HEK293 (cell line): ENCODE results near the gene NPC1.

Experiments
- CTCF ChIA-PET: fragments of 350-600 bp; formaldehyde crosslinking; extraction: SDS; loops from one replicate; lab custom pipeline; 2021; ENCODE audit warnings: antibody characterized with exemption; lab: Yijun Ruan, JAX
- POLR2A ChIA-PET: fragments of 300-600 bp; formaldehyde crosslinking; extraction: SDS; loops from one replicate; lab custom pipeline; 2020; ENCODE audit warnings: antibody characterized with exemption, inconsistent platforms; lab: Yijun Ruan, JAX
- H3K27ac ChIP-seq: fragments of 200-500 bp; sonication (Bioruptor generic); 2 replicates; pipeline ENCODE4 v1.5.1; 2014; ENCODE audit warnings: low read depth, low read length, control low read depth, inconsistent platforms; ENCODE audit errors: extremely low read depth
- H3K36me3 ChIP-seq, 2 experiments: fragments of 200-500 bp in 1 of 2; sonication (Bioruptor generic) in 1 of 2; 1 replicate in 1 of 2; 2 replicates in 1 of 2; pipeline ENCODE4 v1.5.1; 2014 to 2017; ENCODE audit warnings: inconsistent platforms in 2 of 2, low read length in 2 of 2; ENCODE audit not compliant: control insufficient read depth in 2 of 2, insufficient read depth in 1 of 2
- H3K4me1 ChIP-seq: fragments of 200-500 bp; sonication (Bioruptor generic); 2 replicates; pipeline ENCODE4 v1.5.1; 2014; ENCODE audit warnings: mild to moderate bottlenecking, low read length, inconsistent platforms; ENCODE audit not compliant: control insufficient read depth, insufficient read depth
- H3K4me3 ChIP-seq: 2 replicates; pipeline ENCODE4 v1.5.1; 2011; ENCODE audit warnings: low read depth, mild to moderate bottlenecking, control low read depth, low read length, moderate library complexity
- H3K9me3 ChIP-seq: fragments of 200-500 bp; sonication (Bioruptor generic); 2 replicates; pipeline ENCODE4 v1.5.1; 2014; ENCODE audit warnings: low read depth, low read length, inconsistent platforms; ENCODE audit not compliant: control insufficient read depth, insufficient read depth
- BCL11A ChIP-seq: fragments of 450-650 bp; formaldehyde crosslinking; IDR thresholded peaks from 2 replicates; pipeline ENCODE4 v1.5.1; 2016; ENCODE audit warnings: low read depth, missing biosample characterization, missing genetic modification characterization
- FEZF1 ChIP-seq: fragments of 450-650 bp; formaldehyde crosslinking; IDR thresholded peaks from 2 replicates; pipeline ENCODE4 v1.5.1; 2016; ENCODE audit warnings: missing biosample characterization, missing genetic modification characterization
- GLI4 ChIP-seq: fragments of 450-650 bp; formaldehyde crosslinking; IDR thresholded peaks from 2 replicates; pipeline ENCODE4 v1.5.1; 2016; ENCODE audit warnings: missing biosample characterization, missing genetic modification characterization
- GLIS2 ChIP-seq: fragments of 450-650 bp; formaldehyde crosslinking; IDR thresholded peaks from 2 replicates; pipeline ENCODE4 v1.5.1; 2016; ENCODE audit warnings: missing biosample characterization, missing genetic modification characterization
- HOXA7 ChIP-seq: sonication (generic); formaldehyde crosslinking; IDR thresholded peaks from 2 replicates; pipeline ENCODE4 v1.8.1; 2022; ENCODE audit warnings: missing genetic modification reagents, borderline replicate concordance
- KLF1 ChIP-seq: fragments of 450-650 bp; formaldehyde crosslinking; IDR thresholded peaks from 2 replicates; pipeline ENCODE4 v1.5.1; 2016; ENCODE audit warnings: missing biosample characterization, missing genetic modification characterization
- KLF16 ChIP-seq: fragments of 450-650 bp; formaldehyde crosslinking; IDR thresholded peaks from 2 replicates; pipeline ENCODE4 v1.5.1; 2017; ENCODE audit warnings: missing biosample characterization, missing genetic modification characterization
- YY1 ChIP-seq: fragments of 450-650 bp; formaldehyde crosslinking; IDR thresholded peaks from 2 replicates; pipeline ENCODE4 v1.5.1; 2018; ENCODE audit warnings: missing biosample characterization, missing genetic modification characterization
- ZBTB21 ChIP-seq: fragments of 450-650 bp; formaldehyde crosslinking; IDR thresholded peaks from 2 replicates; pipeline ENCODE4 v1.5.1; 2017; ENCODE audit warnings: missing biosample characterization, missing genetic modification characterization
- ZFP69B ChIP-seq: fragments of 450-650 bp; formaldehyde crosslinking; IDR thresholded peaks from 2 replicates; pipeline ENCODE4 v1.5.1; 2016; ENCODE audit warnings: missing biosample characterization, missing genetic modification characterization
- ZIC2 ChIP-seq: fragments of 450-650 bp; formaldehyde crosslinking; IDR thresholded peaks from 2 replicates; pipeline ENCODE4 v1.5.1; 2016; ENCODE audit warnings: missing biosample characterization, missing genetic modification characterization
- ZNF133 ChIP-seq: fragments of 450-650 bp; formaldehyde crosslinking; IDR thresholded peaks from 2 replicates; pipeline ENCODE4 v1.5.1; 2016; ENCODE audit warnings: missing biosample characterization, missing genetic modification characterization
- ZNF19 ChIP-seq: fragments of 450-650 bp; formaldehyde crosslinking; IDR thresholded peaks from 2 replicates; pipeline ENCODE4; 2016; ENCODE audit warnings: missing biosample characterization, missing genetic modification characterization, low read depth
- ZNF214 ChIP-seq: fragments of 450-650 bp; formaldehyde crosslinking; IDR thresholded peaks from 2 replicates; pipeline ENCODE4 v1.5.1; 2017; ENCODE audit warnings: missing biosample characterization, mild to moderate bottlenecking, missing genetic modification characterization, borderline replicate concordance
- ZNF26 ChIP-seq: fragments of 450-650 bp; formaldehyde crosslinking; IDR thresholded peaks from 2 replicates; pipeline ENCODE4 v1.5.1; 2016; ENCODE audit warnings: missing biosample characterization, missing genetic modification characterization
- ZNF37A ChIP-seq: fragments of 450-650 bp; IDR thresholded peaks from 2 replicates; pipeline ENCODE4 v1.5.1; 2018; ENCODE audit warnings: missing biosample characterization, missing genetic modification characterization
- ZNF398 ChIP-seq: fragments of 450-650 bp; formaldehyde crosslinking; IDR thresholded peaks from 2 replicates; pipeline ENCODE4 v1.5.1; 2017; ENCODE audit warnings: missing biosample characterization, missing genetic modification characterization
- ZNF404 ChIP-seq: fragments of 450-650 bp; formaldehyde crosslinking; IDR thresholded peaks from 2 replicates; pipeline ENCODE4 v1.5.1; 2017; ENCODE audit warnings: missing biosample characterization, missing genetic modification characterization
- ZNF621 ChIP-seq: fragments of 450-650 bp; formaldehyde crosslinking; IDR thresholded peaks from 2 replicates; pipeline ENCODE4 v1.5.1; 2017; ENCODE audit warnings: missing biosample characterization, missing genetic modification characterization
- ZNF639 ChIP-seq: fragments of 450-650 bp; formaldehyde crosslinking; IDR thresholded peaks from 2 replicates; pipeline ENCODE4 v1.5.1; 2016; ENCODE audit warnings: missing biosample characterization, missing genetic modification characterization
- ZNF664 ChIP-seq: fragments of 450-650 bp; formaldehyde crosslinking; IDR thresholded peaks from 2 replicates; pipeline ENCODE4 v1.5.1; 2016; ENCODE audit warnings: missing biosample characterization, missing genetic modification characterization
- ZNF792 ChIP-seq: fragments of 450-650 bp; formaldehyde crosslinking; IDR thresholded peaks from 2 replicates; pipeline ENCODE4 v1.5.1; 2016; ENCODE audit warnings: missing biosample characterization, missing genetic modification characterization
- TF ChIP-seq, protein P1 (sequence below): fragments of 450-650 bp; formaldehyde crosslinking; IDR thresholded peaks from 2 replicates; pipeline ENCODE4 v1.5.1; 2016; ENCODE audit warnings: missing biosample characterization, missing genetic modification characterization

The NPC1 gene

GRCh38 chr18:23556145-23556780, 30.0 kb downstream of the NPC1 start:
- Histone ChIP-seq H3K4me1 (no peaks in the 10 kb centered on the region), H3K9me3 (no peaks in the 10 kb centered on the region), H3K36me3 (peaks cover 18 to 95% of the 10 kb centered on the region in 2 experiments), H3K27ac (no peak overlapping the region), H3K4me3 (no peak overlapping the region)
- TF ChIP-seq ZNF19 (tag by site-specific recombination) (no peak), ZNF792 (tag by site-specific recombination) (no peak), ZNF398 (no peak), HOXA7 (CRISPR knock-in tag) (no peak), ZNF214 (tag by site-specific recombination) (no peak), BCL11A (no peak), GLI4 (tag by site-specific recombination) (no peak), ZFP69B (no peak), KLF1 (tag by site-specific recombination) (no peak), ZNF37A (tag by site-specific recombination) (no peak), ZNF404 (no peak), GLIS2 (tag by site-specific recombination) (no peak), ZNF664 (tag by site-specific recombination) (no peak), ZBTB21 (tag by site-specific recombination) (no peak), ZNF621 (tag by site-specific recombination) (no peak)
- POLR2A ChIA-PET = no interaction called here
- CTCF ChIA-PET = interaction anchor here (1.5 kb wide), 1 partner anchor 147 kb away, joined by 5 read pairs; no protein-coding TSS in a partner anchor

GRCh38 chr18:23553887-23554286, 32.4 kb downstream of the NPC1 start:
- TF ChIP-seq YY1 (no peak), ZIC2 (tag by site-specific recombination) (0 out of 2 replicates have a peak, but pooled peaks have one; percentile 3), ZNF639 (tag by site-specific recombination) (no peak), KLF16 (tag by site-specific recombination) (no peak), ZNF26 (no peak), FEZF1 (no peak), ZNF133 (tag by site-specific recombination) (no peak)
- TF ChIP-seq, protein P1, sequence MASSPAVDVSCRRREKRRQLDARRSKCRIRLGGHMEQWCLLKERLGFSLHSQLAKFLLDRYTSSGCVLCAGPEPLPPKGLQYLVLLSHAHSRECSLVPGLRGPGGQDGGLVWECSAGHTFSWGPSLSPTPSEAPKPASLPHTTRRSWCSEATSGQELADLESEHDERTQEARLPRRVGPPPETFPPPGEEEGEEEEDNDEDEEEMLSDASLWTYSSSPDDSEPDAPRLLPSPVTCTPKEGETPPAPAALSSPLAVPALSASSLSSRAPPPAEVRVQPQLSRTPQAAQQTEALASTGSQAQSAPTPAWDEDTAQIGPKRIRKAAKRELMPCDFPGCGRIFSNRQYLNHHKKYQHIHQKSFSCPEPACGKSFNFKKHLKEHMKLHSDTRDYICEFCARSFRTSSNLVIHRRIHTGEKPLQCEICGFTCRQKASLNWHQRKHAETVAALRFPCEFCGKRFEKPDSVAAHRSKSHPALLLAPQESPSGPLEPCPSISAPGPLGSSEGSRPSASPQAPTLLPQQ (tag by site-specific recombination) = no peak
- H3K36me3 ChIP-seq = peaks cover 21 to 87% of the 10 kb centered on the region in 2 experiments; a peak in 2 of 3 replicates
- POLR2A ChIA-PET = no interaction called here

More at GRCh38 chr18:23553887-23554286, 32.4 kb downstream of the NPC1 start:
- Histone ChIP-seq H3K9me3 (no peaks in the 10 kb centered on the region), H3K27ac (no peak overlapping the region), H3K4me3 (no peak overlapping the region), H3K4me1 (no peaks in the 10 kb centered on the region)
- CTCF ChIA-PET = no interaction called here
